ENCODE data around the gene MITF. TPM values are rescaled to one million over a fixed set of nuclear protein-coding genes. Genes with fewer than 3 reads are reported as not detected.

Gene MITF
- total and polyA plus RNA-seq, 7 donors, result 11.8 to 98.1 (median 49.9) TPM

- peaks cover 35% of the 10 kb centered on the region for H3K4me1 ChIP-seq
- no peak overlapping the region for H3K27ac ChIP-seq
- H3K27me3 ChIP-seq (ENCODE audit: insufficient read depth in 3 of 3, low read length in 2 of 3), result no peaks in the 10 kb centered on the region
- intact Hi-C loops (cut with DNase I), result no loop called here
- no peaks in the 10 kb centered on the region for H3K36me3 ChIP-seq (ENCODE audit: insufficient read depth in 1 of 2, low read depth in 1 of 2)
- TF ChIP-seq CTCF (IDR thresholded peaks at IDR 0.05), result no peak
- DNase-seq, result peak; percentile 23 to 51
- H3K9me3 ChIP-seq, result no peaks in the 10 kb centered on the region
- ATAC-seq, result peak in 2 of 4 donors; percentile 37 to 50
- WGBS, 3 donors, result 40 to 80% (median 53%) methylated on average over 3 of the region's 3 CpGs
- H3K4me3 ChIP-seq, result no peak overlapping the region
Observed at GRCh38 chr3:69842789-69843188, 103.5 kb downstream of the MITF start.

GRCh38 chr3:69844706-69845105, 105.4 kb downstream of the MITF start:
- 85 to 95% (median 86%) methylated on average over 1 of the region's 1 CpG for WGBS, 3 donors
- no peak for TF ChIP-seq CTCF (IDR thresholded peaks at IDR 0.05)
- no peaks in the 10 kb centered on the region for H3K27me3 ChIP-seq (ENCODE audit: insufficient read depth in 3 of 3, low read length in 2 of 3)
- H3K4me1 ChIP-seq, result peaks cover 31% of the 10 kb centered on the region
- no peak overlapping the region for H3K4me3 ChIP-seq
- DNase-seq (no peak), ATAC-seq (no peak)
- H3K9me3 ChIP-seq, result no peaks in the 10 kb centered on the region
- H3K36me3 ChIP-seq (ENCODE audit: insufficient read depth in 1 of 2, low read depth in 1 of 2), result no peaks in the 10 kb centered on the region
- H3K27ac ChIP-seq, result no peak overlapping the region
- intact Hi-C loops (cut with DNase I), result no loop called here

- Histone ChIP-seq H3K27me3 (ENCODE audit: insufficient read depth in 3 of 3, low read length in 2 of 3) (no peaks in the 10 kb centered on the region), H3K27ac (no peak overlapping the region), H3K9me3 (no peaks in the 10 kb centered on the region), H3K4me1 (peaks cover 39% of the 10 kb centered on the region), H3K36me3 (ENCODE audit: insufficient read depth in 1 of 2, low read depth in 1 of 2) (no peaks in the 10 kb centered on the region), H3K4me3 (no peak overlapping the region)
- intact Hi-C loops (cut with DNase I), result no loop called here
- 80 to 89% (median 88%) methylated on average over 3 of the region's 3 CpGs for whole genome bisulfite sequencing, 3 donors
- no peak for TF ChIP-seq CTCF (IDR thresholded peaks at IDR 0.05)
- ATAC-seq (no peak), DNase-seq (no peak)
Observed at GRCh38 chr3:69847303-69847702, 108.0 kb downstream of the MITF start.

DNA sequence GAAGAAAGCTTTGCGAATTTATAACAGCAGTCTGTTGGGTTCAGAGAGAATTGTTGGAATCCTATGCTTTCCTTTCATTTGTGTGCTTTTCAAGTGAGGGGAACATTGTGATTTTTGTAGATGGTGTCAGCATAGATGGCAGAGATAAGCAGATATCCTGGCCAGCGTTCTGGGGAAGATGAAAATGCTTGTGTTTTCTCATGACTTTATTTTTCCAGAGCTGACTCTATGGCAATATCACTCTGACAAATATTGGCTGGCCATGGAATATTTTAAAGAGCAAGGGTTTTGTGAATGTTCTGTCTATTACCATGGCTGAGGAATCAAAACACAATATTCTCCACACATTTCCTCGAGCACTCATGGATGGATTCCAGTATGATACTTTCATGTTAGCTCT, 108.8 kb downstream of the MITF start:
- Histone ChIP-seq H3K4me3 (no peak overlapping the region), H3K4me1 (peaks cover 39% of the 10 kb centered on the region), H3K36me3 (ENCODE audit: insufficient read depth in 1 of 2, low read depth in 1 of 2) (no peaks in the 10 kb centered on the region), H3K27ac (no peak overlapping the region), H3K27me3 (ENCODE audit: insufficient read depth in 3 of 3, low read length in 2 of 3) (no peaks in the 10 kb centered on the region), H3K9me3 (no peaks in the 10 kb centered on the region)
- WGBS, 3 donors, result 58 to 65% (median 58%) methylated on average over 3 of the region's 3 CpGs
- intact Hi-C loops (cut with DNase I), result no loop called here
- TF ChIP-seq CTCF (IDR thresholded peaks at IDR 0.05), result no peak
- DNase-seq (no peak), ATAC-seq (no peak)

DNA sequence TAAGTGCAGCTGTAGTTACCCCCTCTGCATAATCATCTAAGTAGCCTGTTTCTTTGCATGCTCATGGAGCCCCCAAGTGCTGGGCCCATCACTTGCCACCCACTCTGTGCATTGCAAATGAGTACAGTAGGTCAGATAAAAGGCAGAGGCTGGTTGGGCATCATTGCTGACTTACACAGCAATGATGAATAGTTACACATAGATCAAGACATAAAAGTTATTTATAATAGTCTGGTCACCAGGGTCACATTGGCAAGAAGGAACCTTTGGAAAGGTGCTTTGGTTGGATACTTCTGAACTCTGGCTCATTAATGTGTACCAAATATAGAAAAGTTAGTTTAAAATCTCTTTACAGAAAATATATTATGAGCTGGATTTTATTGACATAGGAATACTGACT, 111.6 kb downstream of the MITF start:
- Histone ChIP-seq H3K27ac (no peak overlapping the region), H3K4me3 (no peak overlapping the region), H3K4me1 (peaks cover 47% of the 10 kb centered on the region), H3K36me3 (ENCODE audit: insufficient read depth in 1 of 2, low read depth in 1 of 2) (no peaks in the 10 kb centered on the region), H3K9me3 (no peaks in the 10 kb centered on the region), H3K27me3 (ENCODE audit: insufficient read depth in 3 of 3, low read length in 2 of 3) (no peaks in the 10 kb centered on the region)
- TF ChIP-seq CTCF (IDR thresholded peaks at IDR 0.05), result no peak
- intact Hi-C loops (cut with DNase I), result loop anchor here in 1 of 2 donors (5.0 kb wide), 1 partner anchor 159 kb away; no protein-coding TSS in a partner anchor
- ATAC-seq, result peak in 2 of 4 donors; percentile 54 to 62
- no peak for DNase-seq

Measured in psoas muscle (tissue), 8 donors.